ENCODE results near the gene MTERF2. TPM values are rescaled to one million over a fixed set of nuclear protein-coding genes. Genes with fewer than 3 reads are reported as not detected.
"Not testable (repeated sequence)": the region's sequence is repeated elsewhere in the genome, so short reads cannot be mapped to it uniquely, and the experiment has no call there.

MTERF2 gene
- total and polyA plus RNA-seq, 7 donors: 8.4 to 38.4 (median 12.5) TPM

DNA sequence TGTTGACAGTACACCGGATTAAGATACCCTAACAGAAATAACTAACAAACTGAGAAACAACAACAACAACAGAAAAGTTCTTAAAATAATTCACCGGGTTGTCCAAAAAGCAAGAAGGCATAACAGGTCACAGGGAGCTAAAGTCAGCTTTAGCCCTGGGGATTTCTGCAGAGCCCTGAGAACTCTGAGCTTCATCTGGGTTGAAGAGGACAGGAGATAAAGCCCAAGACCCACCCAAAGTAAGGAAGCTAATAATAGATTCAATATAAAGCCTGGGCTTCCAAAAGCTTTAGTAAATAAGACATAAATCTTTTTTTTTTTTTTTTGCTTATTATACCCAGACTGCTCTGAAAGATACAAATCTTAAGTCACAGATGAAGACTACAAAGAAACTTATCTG lies 44.1 kb upstream of the MTERF2 start:
- H3K36me3 ChIP-seq (ENCODE audit: insufficient read depth in 1 of 2, low read depth in 1 of 2): no peaks in the 10 kb centered on the region
- DNase-seq (no peak), ATAC-seq (no peak)
- no peaks in the 10 kb centered on the region for H3K27me3 ChIP-seq (ENCODE audit: insufficient read depth in 3 of 3, low read length in 2 of 3)
- no peaks in the 10 kb centered on the region for H3K9me3 ChIP-seq
- peak overlapping the region; percentile 89 for H3K27ac ChIP-seq
- intact Hi-C loops (cut with DNase I): loop anchor here (2.0 to 5.0 kb wide), 2 partner anchors 58 to 61 kb away; partner anchors contain the start of gene CRY1 (in 1 of the 2)
- peaks cover 59% of the 10 kb centered on the region for H3K4me1 ChIP-seq
- no peak overlapping the region for H3K4me3 ChIP-seq
- TF ChIP-seq, protein P1, sequence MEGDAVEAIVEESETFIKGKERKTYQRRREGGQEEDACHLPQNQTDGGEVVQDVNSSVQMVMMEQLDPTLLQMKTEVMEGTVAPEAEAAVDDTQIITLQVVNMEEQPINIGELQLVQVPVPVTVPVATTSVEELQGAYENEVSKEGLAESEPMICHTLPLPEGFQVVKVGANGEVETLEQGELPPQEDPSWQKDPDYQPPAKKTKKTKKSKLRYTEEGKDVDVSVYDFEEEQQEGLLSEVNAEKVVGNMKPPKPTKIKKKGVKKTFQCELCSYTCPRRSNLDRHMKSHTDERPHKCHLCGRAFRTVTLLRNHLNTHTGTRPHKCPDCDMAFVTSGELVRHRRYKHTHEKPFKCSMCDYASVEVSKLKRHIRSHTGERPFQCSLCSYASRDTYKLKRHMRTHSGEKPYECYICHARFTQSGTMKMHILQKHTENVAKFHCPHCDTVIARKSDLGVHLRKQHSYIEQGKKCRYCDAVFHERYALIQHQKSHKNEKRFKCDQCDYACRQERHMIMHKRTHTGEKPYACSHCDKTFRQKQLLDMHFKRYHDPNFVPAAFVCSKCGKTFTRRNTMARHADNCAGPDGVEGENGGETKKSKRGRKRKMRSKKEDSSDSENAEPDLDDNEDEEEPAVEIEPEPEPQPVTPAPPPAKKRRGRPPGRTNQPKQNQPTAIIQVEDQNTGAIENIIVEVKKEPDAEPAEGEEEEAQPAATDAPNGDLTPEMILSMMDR (IDR thresholded peaks at IDR 0.05): no peak
- WGBS, 3 donors: 43 to 49% (median 48%) methylated on average over 2 of the region's 2 CpGs

DNA sequence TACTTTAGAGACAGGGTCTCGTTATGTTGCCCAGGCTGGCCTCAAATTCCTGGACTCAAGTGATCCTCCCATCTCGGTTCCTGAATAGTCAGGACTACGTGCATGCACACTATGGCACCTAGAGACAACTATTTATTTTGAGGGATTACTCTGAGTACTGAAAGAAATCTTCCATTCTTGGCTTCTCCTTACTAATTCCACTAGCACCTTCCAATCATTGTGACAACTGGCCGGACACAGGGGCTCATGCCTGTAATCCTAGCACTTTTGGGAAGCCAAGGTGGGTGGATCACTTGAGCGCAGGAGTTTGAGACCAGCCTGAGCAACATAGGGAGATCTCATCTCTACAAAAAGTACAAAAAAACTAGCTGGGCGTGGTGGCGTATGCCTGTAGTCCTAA lies 42.1 kb upstream of the MTERF2 start:
- WGBS, 3 donors: 46 to 64% (median 56%) methylated on average over 7 of the region's 7 CpGs
- Histone ChIP-seq H3K36me3 (ENCODE audit: insufficient read depth in 1 of 2, low read depth in 1 of 2) (no peaks in the 10 kb centered on the region), H3K27me3 (ENCODE audit: insufficient read depth in 3 of 3, low read length in 2 of 3) (no peaks in the 10 kb centered on the region), H3K27ac (peak overlapping the region; percentile 89), H3K9me3 (no peaks in the 10 kb centered on the region), H3K4me3 (no peak overlapping the region), H3K4me1 (peaks cover 54% of the 10 kb centered on the region)
- DNase-seq (no peak), ATAC-seq (peak in 3 of 4 donors; percentile 5 to 20 (median 16))
- intact Hi-C loops (cut with DNase I): no loop called here
- TF ChIP-seq, protein P1 (IDR thresholded peaks at IDR 0.05): no peak

DNA sequence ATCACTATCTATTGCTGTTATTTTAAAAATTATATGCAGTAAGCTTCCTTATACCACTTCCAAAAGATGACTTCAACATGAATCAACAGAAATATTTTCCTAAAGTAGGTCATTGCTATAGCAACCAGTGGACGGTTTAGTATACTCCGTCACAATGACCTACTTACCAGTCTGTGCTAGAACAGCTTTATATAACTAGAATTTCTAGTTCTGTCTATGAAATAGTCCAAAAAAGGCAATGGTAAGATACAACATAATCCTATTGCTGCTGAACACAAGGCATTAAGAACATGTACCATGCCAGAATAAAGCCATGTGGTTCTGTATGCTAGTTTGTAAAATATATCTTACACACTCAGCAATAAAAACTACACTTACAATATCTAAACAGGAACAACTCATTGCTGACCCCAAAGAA lies 40.7 kb upstream of the MTERF2 start:
- H3K36me3 ChIP-seq (ENCODE audit: insufficient read depth in 1 of 2, low read depth in 1 of 2): no peaks in the 10 kb centered on the region
- H3K27me3 ChIP-seq (ENCODE audit: insufficient read depth in 3 of 3, low read length in 2 of 3): no peaks in the 10 kb centered on the region
- ATAC-seq (peak; percentile 93 to 97 (median 96)), DNase-seq (no peak)
- no peaks in the 10 kb centered on the region for H3K9me3 ChIP-seq
- H3K27ac ChIP-seq: peak overlapping the region; percentile 89
- intact Hi-C loops (cut with DNase I): no loop called here
- WGBS, 3 donors: 0 to 4% (median 1%) methylated on average over 2 of the region's 2 CpGs
- H3K4me1 ChIP-seq: peaks cover 54% of the 10 kb centered on the region
- peak overlapping the region; percentile 51 for H3K4me3 ChIP-seq
- TF ChIP-seq, protein P1 (IDR thresholded peaks at IDR 0.05): no peak

DNA sequence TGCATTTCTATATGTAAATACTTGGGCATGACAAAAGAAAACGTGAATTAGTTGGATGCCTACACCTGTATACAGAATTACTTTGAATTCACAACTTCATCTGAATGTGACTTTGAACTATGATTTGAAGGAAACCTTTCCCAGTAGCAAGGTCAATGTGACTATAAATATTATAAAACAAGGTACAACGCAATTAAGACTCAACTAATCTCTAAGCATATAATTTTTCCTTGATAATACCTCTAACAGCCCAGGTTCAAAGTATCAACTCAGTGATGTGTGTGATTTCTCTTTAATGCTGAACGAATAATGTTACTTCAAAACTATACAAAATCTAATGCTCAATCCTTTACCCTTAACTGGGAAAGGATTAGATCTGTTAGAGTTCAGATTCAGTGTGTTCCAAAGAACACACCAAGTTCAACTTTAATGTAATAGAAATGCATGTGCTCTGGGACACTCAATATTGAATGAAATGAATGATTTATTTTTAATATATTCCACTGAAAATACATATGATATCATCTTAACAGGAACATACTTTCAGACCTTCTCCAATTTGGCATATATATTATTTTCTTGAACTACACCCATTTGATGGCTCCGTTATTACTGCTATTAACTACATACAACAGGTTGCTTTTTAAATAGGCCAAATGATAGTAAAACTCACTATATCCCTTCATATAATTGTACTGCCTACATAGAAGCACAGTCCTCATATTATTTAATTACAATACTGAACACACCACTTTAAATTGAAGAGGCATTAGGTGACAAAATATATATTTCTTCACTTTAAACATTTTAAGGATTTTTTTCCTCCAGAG lies 40.1 kb upstream of the MTERF2 start:
- WGBS, 3 donors: 26 to 42% (median 36%) methylated on average over 4 of the region's 4 CpGs
- Histone ChIP-seq H3K36me3 (ENCODE audit: insufficient read depth in 1 of 2, low read depth in 1 of 2) (no peaks in the 10 kb centered on the region), H3K4me1 (peaks cover 54% of the 10 kb centered on the region), H3K27ac (peak overlapping the region; percentile 89), H3K4me3 (peak overlapping the region; percentile 51), H3K9me3 (no peaks in the 10 kb centered on the region), H3K27me3 (ENCODE audit: insufficient read depth in 3 of 3, low read length in 2 of 3) (no peaks in the 10 kb centered on the region)
- intact Hi-C loops (cut with DNase I): no loop called here
- DNase-seq (no peak), ATAC-seq (peak; percentile 21 to 45 (median 32))
- TF ChIP-seq, protein P1 (IDR thresholded peaks at IDR 0.05): no peak

DNA sequence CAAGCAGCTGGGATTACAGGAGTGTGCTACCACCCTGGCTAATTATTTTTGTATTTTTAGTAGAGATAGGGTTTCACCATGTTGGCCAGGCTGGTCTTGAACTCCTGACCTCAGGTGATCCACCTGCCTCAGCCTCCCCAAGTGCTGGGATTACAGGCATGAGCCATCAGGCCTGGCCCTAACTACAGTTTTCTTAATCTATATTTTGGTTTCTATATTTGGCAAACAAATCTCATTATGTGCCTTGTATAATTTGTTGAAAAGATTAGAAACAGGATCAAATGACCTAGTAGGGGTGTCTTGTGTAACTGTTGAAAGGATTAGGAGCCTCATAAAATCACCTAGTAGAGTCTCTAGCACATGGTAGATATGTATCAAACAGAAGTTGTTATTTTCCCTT lies 39.4 kb upstream of the MTERF2 start:
- intact Hi-C loops (cut with DNase I); DNase-seq; ATAC-seq; H3K36me3 ChIP-seq (ENCODE audit: insufficient read depth in 1 of 2, low read depth in 1 of 2); H3K9me3 ChIP-seq; H3K4me3 ChIP-seq; H3K27me3 ChIP-seq (ENCODE audit: insufficient read depth in 3 of 3, low read length in 2 of 3): not testable (repeated sequence)
- peak overlapping the region; percentile 89 for H3K27ac ChIP-seq
- H3K4me1 ChIP-seq: peaks cover 50% of the 10 kb centered on the region
